ENCODE results near the gene NAPG. TPM values are rescaled to one million over a fixed set of nuclear protein-coding genes. Genes with fewer than 3 reads are reported as not detected.
"Not testable (repeated sequence)": the region's sequence is repeated elsewhere in the genome, so short reads cannot be mapped to it uniquely, and the experiment has no call there.

Gene NAPG
- total RNA-seq, 1 donor from 2014 or later: 37.4 TPM

- no peak for DNase-seq (ENCODE audit: low read depth, low spot score)
These were observed 11.7 kb upstream of the NAPG start for GRCh38 chr18:10514082-10514481.

GRCh38 chr18:10514601-10515000, 11.2 kb upstream of the NAPG start:
- DNase-seq (ENCODE audit: low read depth, low spot score): no peak

DNA sequence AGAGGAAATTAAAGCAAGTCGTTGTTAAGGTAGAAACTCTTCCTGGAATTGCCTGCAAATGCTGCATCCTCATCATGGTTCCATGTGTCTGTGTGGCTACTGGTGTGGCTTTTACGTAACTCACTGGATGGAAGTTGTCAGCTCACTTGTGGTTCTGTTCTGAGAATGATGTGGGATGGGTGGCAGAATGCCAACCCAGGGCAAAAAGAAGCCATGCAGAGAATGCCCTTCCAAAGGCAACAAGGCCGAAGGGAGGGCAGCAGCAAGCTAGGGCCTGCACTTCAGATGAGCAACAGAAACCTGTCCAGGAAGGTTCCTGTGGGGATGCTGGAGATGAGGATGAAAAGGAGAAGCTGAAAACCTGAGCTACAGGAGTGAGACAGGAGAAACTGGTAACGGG, 10.4 kb upstream of the NAPG start:
- DNase-seq (ENCODE audit: low read depth, low spot score): no peak

- no peak for DNase-seq (ENCODE audit: low read depth, low spot score)
These were observed 9.7 kb upstream of the NAPG start for GRCh38 chr18:10516078-10516477.

DNA sequence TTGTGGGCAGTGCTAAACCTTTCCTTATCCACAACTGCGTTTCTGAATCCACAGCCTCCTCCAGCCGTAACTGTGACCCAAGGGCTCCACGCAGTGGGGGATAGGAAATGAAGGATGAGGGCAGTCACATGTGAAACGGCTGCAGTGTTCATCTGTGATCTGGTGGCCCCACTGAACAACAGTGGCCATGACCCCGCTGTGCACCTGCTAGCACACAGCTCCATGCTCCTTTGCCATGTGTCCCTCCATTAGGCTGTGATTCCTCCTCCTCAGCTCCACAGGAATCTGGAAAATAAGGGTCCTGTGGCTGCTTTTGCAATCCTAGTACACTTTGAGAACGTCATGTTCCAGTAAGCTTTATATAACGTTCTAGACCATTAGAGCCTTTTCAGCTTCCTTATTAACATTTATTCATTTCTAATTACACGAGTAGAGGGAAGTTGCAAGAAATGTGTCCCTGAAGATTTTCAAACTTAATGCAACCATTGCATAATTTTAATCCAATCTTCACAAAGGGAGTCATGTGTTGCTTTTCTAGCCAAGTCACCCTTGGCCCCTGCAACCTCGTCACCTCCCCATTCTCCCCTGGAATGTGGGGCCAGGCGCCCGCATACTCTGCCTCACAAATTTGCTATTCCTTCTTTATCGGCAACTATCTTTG, 7.1 kb upstream of the NAPG start:
- no peak for DNase-seq (ENCODE audit: low read depth, low spot score)

GRCh38 chr18:10519366-10519765, 6.5 kb upstream of the NAPG start:
- DNase-seq (ENCODE audit: low read depth, low spot score): no peak

DNA sequence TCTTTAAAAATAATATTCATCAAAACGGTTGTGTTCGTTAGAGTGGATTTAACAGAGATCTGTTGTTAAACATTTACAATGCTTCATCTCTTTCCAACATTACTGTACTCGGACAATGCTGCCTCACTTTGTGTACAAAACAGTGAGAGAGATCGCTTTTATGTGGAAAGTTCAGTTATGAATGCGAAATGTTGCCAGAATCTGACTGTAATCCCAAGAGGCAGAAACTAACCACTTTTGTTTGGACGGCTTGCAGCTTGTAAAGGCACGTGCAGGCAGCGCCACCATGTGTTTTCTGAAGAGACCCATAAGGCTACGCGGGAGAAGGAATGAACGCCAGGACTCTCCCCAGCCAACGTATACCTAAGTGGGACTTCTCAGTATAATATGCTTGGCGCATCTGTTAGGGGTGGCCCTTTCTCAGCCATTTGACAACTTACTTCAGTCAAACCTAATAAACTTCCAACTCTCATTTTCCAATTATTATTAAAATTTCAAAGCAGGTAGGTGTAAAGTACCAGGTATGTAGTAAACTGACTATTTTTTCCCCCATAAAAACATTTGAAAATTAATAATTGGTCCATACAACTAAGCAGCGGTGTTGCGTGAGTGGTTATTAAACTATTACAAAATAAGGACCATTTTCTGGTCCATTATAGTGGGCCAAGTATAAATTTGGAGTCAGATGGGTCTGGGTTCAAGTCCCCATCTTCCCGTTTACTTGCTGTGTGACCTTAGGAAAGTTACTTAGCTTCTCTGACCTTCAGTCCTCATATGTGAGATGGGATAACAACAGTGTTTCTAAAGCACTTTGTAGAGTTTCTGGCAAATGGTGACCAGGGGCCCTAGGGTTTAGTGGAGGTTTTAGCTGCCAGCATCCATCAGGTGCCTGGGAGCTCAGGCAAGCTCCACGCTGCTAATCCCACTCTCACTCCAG, 5.6 kb upstream of the NAPG start:
- DNase-seq (ENCODE audit: low read depth, low spot score): peak; percentile 67

DNA sequence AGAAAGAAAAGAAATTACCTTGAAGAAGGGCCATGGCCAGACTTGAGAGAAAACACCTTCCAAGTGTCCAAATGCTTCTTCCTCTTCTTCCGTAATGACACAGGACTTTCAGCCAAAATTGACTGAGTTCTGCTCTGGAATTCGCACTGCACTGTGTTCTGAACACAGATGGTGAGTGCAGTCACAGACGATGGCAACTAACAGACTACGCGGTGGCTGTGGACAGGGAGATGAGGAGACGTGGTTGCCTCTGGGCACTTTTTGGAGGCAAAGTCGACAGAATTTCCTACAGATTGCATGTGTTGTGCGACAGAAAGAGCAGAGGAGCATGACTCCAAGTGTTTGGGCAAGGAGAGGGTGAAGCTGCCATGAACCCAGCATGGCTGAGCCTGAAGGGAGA, 4.3 kb upstream of the NAPG start:
- DNase-seq (ENCODE audit: low read depth, low spot score): no peak

- DNase-seq (ENCODE audit: low read depth, low spot score): no peak
These were observed 3.3 kb upstream of the NAPG start for GRCh38 chr18:10522574-10522973.

DNA sequence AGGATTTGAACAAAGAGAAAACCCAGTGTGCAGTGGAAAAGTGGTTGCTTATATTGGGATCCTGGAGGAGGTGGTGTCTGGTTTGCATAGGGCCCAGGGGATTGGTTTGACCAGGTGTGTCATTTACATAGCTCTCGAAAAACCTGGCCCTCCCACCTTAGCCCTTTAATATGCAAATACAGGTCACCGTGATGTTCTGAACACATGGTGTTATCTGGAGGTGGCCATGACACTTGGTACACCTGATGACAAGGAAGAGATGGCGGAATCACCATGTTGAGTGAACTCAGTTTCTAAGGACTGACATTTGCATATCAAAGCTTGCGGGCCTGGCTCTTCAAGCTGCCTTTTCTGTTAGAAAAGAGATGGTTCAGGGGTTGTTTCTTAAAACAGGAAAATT, 2.3 kb upstream of the NAPG start:
- no peak for DNase-seq (ENCODE audit: low read depth, low spot score)

- DNase-seq (ENCODE audit: low read depth, low spot score): no peak
These were observed 1.1 kb upstream of the NAPG start for GRCh38 chr18:10524507-10525370.

DNA sequence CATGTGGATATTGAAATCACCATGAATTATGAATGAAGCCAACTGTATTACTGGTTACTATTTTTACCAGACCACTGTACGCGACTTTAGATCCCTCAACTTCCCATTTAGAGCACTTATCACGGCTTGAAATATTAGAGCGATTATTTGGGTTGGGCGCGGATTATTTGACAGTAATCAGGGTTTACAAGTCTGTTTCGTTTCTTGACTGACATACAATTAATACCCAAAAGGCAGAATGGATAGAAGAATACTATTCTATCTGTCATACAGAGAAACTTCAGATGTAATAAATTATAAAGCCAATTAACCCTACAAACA, 496 bp upstream of the NAPG start:
- DNase-seq (ENCODE audit: low read depth, low spot score): no peak

DNA sequence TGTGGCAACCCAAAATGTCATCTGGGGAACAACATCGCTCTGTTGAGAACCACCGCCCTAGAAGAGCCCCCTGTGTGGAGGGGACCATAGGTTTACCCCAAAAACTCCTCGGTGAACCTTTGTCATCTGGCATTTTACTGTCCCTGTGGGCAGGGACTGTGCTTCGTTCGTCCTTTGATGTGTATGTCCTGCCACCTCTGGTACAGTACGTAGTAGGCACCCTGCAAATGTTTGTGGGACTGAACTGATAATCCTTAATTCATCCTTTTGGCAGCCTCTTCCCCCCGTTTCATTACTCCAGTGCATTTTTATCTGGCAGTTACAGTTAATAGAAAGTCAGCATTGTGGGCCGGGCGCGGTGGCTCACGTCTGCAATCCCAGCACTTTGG, 728 bp downstream of the NAPG start:
- no peak for DNase-seq (ENCODE audit: low read depth, low spot score)

DNA sequence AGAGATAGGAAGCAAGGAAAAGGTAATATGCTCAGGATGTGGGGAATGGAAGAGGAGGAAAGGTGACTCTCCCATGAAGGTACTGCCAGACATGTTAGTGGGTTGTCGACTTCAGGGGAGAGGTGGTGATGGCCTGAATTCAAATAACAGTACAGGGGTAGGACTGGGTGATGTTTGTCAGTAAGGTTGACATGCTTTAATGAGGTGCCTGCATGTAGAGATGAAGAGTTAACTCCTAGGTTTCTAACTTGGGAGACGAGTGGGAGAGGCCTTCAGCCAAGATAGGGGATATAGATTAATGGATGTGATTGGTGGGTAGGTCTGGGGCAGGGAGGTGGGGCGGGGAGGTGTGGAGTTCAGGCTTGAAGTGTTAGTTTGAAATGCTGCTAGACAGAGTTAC, 2.6 kb downstream of the NAPG start:
- no peak for DNase-seq (ENCODE audit: low read depth, low spot score)

- DNase-seq (ENCODE audit: low read depth, low spot score): no peak
These were observed 4.2 kb downstream of the NAPG start for GRCh38 chr18:10530002-10530401.

- no peak for DNase-seq (ENCODE audit: low read depth, low spot score)
These were observed 5.0 kb downstream of the NAPG start for GRCh38 chr18:10530852-10531251.

DNA sequence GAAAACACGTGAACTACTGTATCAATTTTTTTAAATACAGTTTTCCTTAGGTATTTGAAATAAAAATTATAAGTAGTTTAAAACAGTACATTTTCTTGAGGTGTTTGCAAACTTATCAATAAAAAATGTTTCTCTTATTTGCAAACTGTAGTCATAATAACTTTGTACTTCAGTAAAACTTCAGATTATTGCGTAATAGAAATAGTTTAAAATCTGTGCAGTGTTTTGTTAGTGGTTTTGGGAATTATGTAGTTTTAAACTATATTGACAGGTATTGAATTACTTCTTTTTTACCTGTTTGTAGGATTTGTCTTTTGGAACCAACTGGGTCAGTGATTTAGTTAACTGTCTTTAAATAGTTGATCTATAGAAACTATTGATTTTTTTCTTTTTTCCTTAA, 7.3 kb downstream of the NAPG start:
- no peak for DNase-seq (ENCODE audit: low read depth, low spot score)

- DNase-seq (ENCODE audit: low read depth, low spot score): no peak
These were observed 10.5 kb downstream of the NAPG start for GRCh38 chr18:10536280-10536679.

DNA sequence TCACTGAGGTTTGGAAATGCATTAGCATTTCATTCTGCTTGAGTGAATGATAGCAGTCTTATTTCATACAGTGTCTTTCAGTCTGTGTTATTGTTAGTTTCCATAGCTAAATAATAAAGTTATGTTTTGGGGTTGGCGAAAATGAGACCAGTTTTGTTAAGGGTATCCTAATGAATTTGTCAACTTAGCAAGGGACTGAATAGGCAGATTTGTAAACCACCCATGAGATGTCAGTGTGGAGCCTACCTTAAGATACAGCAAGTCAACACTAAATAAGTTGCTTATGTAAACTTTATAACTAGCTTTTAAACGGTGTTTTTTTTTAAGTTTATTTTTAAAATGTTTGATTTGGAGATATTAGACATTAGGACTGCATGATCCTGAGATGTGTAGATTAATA, 11.9 kb downstream of the NAPG start:
- no peak for DNase-seq (ENCODE audit: low read depth, low spot score)

DNA sequence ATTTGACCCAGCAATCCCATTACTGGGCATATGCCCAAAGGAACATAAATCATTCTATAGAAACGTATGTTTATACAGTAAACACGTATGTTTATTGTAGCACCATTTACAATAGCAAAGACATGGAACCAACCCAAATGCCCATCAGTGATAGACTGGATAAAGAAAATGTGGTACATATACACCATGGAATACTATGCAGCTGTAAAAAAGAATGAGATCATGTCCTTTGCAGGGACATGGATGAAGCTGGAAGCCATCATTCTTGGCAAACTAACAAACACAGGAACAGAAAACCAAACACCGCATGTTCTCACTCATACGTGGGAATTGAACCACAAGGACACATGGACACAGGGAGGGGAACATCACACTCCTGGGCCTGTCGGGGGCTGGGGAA, 13.3 kb downstream of the NAPG start:
- DNase-seq (ENCODE audit: low read depth, low spot score): not testable (repeated sequence)

- no peak for DNase-seq (ENCODE audit: low read depth, low spot score)
These were observed 17.4 kb downstream of the NAPG start for GRCh38 chr18:10543277-10543676.

GRCh38 chr18:10544093-10544748, 18.4 kb downstream of the NAPG start:
- DNase-seq (ENCODE audit: low read depth, low spot score): no peak
